Endothelial cell (in vitro differentiated cells): ENCODE results near the gene GAA. TPM values are rescaled to one million over a fixed set of nuclear protein-coding genes. Genes with fewer than 3 reads are reported as not detected.

Experiments
- DNase-seq: peaks from one replicate; pipeline ENCODE4 v3.0.0; 2021; ENCODE audit warnings: low spot score
- H3K27ac Mint-ChIP-seq: one replicate; pipeline ENCODE4 v1.8.0; 2021; ENCODE audit warnings: mixed read lengths, inconsistent platforms; ENCODE audit not compliant: unreplicated experiment
- H3K27me3 Mint-ChIP-seq: one replicate; pipeline ENCODE4 v1.8.0; 2021; ENCODE audit warnings: mild to moderate bottlenecking, moderate library complexity, mixed read lengths, inconsistent platforms; ENCODE audit not compliant: unreplicated experiment
- H3K36me3 Mint-ChIP-seq: one replicate; pipeline ENCODE4 v1.8.0; 2021; ENCODE audit warnings: mild to moderate bottlenecking, low read depth, mixed read lengths, inconsistent platforms; ENCODE audit not compliant: unreplicated experiment
- H3K4me1 Mint-ChIP-seq: one replicate; pipeline ENCODE4 v1.8.0; 2021; ENCODE audit warnings: mild to moderate bottlenecking, mixed read lengths, inconsistent platforms; ENCODE audit not compliant: unreplicated experiment
- H3K4me3 Mint-ChIP-seq: one replicate; pipeline ENCODE4 v1.8.0; 2021; ENCODE audit warnings: mild to moderate bottlenecking, mixed read lengths, inconsistent platforms; ENCODE audit not compliant: unreplicated experiment
- H3K9me3 Mint-ChIP-seq: one replicate; pipeline ENCODE4 v1.8.0; 2021; ENCODE audit warnings: mixed read lengths, inconsistent platforms; ENCODE audit not compliant: unreplicated experiment
- total RNA-seq: library from RNA; stranded (reverse); fragmentation: NEBNext Ultra II Directional; extraction: Animal tissue kit (Norgen Biotek cat#: 25700); gene quantifications from one replicate; pipeline ENCODE4 v1.2.1, GENCODE V29; 2021; ENCODE audit not compliant: unreplicated experiment
- TF ChIP-seq, protein P1 (sequence below): fragments of 200-600 bp; sonication (generic); IDR thresholded peaks from one replicate; pipeline ENCODE4 v1.5.0; 2021; ENCODE audit warnings: antibody characterized with exemption; ENCODE audit not compliant: unreplicated experiment

GAA gene
- total RNA-seq, 1 donor from 2014 or later: 93.0 TPM

DNA sequence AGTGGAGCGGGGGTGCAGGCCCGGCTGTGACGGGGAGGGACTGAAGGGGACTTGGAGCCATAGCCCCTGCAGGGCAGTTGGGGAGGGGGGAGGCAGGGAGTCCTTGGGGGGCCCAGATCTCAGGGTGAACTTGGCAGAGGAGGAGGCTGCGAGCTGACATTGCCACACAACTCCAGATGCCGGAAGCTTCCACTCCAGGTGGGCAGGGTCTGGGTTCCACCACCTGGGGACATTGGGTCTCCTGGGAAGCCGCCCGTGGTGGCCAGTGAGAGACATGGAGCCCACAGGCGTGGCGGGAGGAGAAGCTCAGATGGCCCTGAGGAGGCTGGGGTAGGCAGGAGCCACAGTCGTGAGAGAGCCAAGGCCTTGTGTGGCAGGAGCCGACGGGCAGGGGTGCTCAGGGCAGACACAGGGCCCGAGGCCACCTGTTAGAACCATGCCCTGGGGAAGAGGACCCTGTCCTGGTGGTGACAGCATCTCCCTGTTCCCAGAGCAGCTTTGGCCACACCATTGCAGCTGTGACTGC lies 18.2 kb upstream of the GAA start:
- Mint-ChIP-seq H3K9me3 (no peaks in the 10 kb centered on the region), H3K36me3 (no peaks in the 10 kb centered on the region), H3K27ac (no peak overlapping the region), H3K27me3 (peaks cover 3% of the 10 kb centered on the region), H3K4me1 (peaks cover 9% of the 10 kb centered on the region), H3K4me3 (no peak overlapping the region)
- TF ChIP-seq, protein P1, sequence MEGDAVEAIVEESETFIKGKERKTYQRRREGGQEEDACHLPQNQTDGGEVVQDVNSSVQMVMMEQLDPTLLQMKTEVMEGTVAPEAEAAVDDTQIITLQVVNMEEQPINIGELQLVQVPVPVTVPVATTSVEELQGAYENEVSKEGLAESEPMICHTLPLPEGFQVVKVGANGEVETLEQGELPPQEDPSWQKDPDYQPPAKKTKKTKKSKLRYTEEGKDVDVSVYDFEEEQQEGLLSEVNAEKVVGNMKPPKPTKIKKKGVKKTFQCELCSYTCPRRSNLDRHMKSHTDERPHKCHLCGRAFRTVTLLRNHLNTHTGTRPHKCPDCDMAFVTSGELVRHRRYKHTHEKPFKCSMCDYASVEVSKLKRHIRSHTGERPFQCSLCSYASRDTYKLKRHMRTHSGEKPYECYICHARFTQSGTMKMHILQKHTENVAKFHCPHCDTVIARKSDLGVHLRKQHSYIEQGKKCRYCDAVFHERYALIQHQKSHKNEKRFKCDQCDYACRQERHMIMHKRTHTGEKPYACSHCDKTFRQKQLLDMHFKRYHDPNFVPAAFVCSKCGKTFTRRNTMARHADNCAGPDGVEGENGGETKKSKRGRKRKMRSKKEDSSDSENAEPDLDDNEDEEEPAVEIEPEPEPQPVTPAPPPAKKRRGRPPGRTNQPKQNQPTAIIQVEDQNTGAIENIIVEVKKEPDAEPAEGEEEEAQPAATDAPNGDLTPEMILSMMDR: no peak
- DNase-seq: no peak

DNA sequence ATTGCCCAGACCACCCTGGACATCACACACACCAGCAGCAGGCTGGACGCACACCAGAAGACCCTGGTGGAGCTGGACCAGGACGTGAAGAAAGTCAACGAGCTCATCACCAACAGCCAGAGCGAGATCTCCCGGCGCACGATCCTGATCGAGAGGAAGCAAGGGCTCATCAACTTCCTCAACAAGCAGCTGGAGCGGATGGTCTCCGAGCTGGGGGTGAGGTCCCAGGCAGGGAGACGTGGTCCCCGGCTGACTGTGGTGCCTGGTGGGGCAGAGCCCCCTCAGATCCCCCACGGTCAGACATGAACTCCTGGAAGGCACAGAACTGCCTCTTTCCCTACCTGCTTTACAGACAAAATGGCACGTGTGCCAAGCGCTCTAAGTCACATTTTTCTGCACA lies 16.6 kb upstream of the GAA start:
- peaks cover 3% of the 10 kb centered on the region for H3K27me3 Mint-ChIP-seq
- H3K27ac Mint-ChIP-seq: no peak overlapping the region
- DNase-seq: no peak
- H3K4me1 Mint-ChIP-seq: peaks cover 9% of the 10 kb centered on the region
- TF ChIP-seq, protein P1: no peak
- H3K36me3 Mint-ChIP-seq: no peaks in the 10 kb centered on the region
- no peak overlapping the region for H3K4me3 Mint-ChIP-seq
- no peaks in the 10 kb centered on the region for H3K9me3 Mint-ChIP-seq

DNA sequence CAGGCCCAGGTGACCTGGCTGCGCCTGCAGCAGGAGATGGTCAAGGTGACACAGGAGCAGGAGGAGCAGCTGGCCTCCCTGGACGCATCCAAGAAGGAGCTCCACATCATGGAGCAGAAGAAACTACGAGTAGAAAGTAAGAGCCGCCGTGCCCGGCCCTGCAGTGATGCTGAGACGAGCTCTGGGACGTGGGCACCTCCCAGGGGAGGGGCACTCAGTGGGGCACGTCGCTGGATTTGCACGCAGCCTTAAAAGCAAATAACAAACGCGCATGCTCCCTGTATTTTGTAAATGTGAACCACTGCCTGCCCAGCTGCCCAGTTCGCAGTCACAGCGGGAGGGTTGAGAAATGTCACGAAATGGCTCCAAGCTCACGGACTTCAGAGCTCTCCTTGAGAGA lies 15.3 kb upstream of the GAA start:
- Mint-ChIP-seq H3K36me3 (peaks cover 6% of the 10 kb centered on the region), H3K9me3 (no peaks in the 10 kb centered on the region), H3K4me3 (no peak overlapping the region), H3K27me3 (peaks cover 3% of the 10 kb centered on the region), H3K27ac (no peak overlapping the region), H3K4me1 (no peaks in the 10 kb centered on the region)
- TF ChIP-seq, protein P1: no peak
- no peak for DNase-seq

DNA sequence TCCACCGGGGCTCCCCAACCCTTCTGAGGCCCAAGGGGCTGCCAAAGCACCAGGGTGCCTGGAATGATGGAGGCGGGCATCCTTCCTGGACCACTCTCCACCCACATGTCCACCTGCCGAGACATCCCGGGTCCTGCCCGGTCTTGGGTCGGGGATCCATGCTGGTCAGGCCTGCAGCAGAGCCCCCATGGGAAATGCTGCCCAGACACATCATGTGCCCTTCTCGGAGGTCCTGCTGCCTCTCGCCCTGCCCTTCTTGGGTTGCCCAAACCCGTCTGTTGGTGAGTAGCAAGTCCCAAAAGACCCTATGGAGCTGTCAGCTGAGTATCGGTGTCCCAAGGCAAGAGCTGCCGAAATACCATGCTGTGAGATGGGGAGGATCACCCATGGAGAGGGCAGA lies 14.8 kb upstream of the GAA start:
- Mint-ChIP-seq H3K27me3 (peaks cover 3% of the 10 kb centered on the region), H3K27ac (no peak overlapping the region), H3K4me3 (no peak overlapping the region), H3K4me1 (no peaks in the 10 kb centered on the region), H3K36me3 (peaks cover 8% of the 10 kb centered on the region), H3K9me3 (no peaks in the 10 kb centered on the region)
- no peak for DNase-seq
- TF ChIP-seq, protein P1: no peak

DNA sequence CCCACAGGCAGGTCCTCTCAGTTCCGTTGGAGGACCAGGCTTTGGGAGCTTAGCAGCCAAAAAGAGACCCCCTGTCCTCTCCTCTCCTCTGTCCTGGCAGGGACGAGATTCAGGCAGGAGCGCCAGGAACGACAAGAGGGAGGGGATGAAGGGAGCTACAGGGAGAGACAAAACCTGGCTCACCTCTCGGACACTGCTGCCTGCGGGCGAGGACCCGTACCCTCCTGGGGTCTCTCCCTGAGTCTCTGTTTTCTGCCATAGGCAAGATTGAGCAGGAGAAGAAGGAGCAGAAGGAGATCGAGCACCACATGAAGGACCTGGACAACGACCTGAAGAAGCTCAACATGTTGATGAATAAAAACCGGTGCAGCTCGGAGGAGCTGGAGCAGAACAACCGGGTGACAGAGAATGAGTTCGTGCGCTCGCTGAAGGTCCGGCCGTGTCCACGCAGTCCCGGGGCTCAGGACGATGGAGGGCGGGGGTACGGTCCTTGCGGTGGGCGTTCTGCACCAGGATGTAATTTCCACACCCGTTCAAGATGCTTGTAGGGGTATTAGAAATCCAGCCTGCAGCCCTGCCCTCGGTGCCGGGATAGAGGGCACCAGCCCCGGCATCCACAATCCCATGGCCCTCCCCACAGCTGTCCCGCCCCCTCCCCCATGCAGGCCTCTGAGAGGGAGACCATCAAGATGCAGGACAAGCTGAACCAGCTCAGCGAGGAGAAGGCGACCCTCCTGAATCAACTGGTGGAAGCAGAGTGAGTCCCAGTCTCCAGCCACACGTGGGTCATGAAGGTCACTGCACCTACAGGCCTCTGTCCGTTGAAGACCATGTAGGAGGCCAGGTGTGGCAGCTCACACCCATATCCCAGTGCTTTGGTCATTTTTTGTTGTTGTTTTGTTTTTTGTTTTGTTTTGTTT lies 13.8 kb upstream of the GAA start:
- no peak for DNase-seq
- TF ChIP-seq, protein P1: no peak
- H3K4me3 Mint-ChIP-seq: no peak overlapping the region
- no peaks in the 10 kb centered on the region for H3K9me3 Mint-ChIP-seq
- H3K36me3 Mint-ChIP-seq: peaks cover 8% of the 10 kb centered on the region
- H3K27ac Mint-ChIP-seq: no peak overlapping the region
- H3K4me1 Mint-ChIP-seq: no peaks in the 10 kb centered on the region
- H3K27me3 Mint-ChIP-seq: peaks cover 3% of the 10 kb centered on the region
